Colonic mucosa (tissue), 4 donors: ENCODE data around the gene ITM2C. TPM values are rescaled to one million over a fixed set of nuclear protein-coding genes. Genes with fewer than 3 reads are reported as not detected.
A peak's percentile ranks its signal among the peaks of the same experiment; 100 is the strongest.

ENCODE experiments used
- DNase-seq: peaks from one replicate; pipeline ENCODE4 v3.0.0-alpha.2; 2020
- H3K27ac ChIP-seq: fragments of 200-600 bp; one replicate; pipeline ENCODE4 v1.8.0; 2021
- H3K27me3 ChIP-seq: fragments of 200-600 bp; one replicate; pipeline ENCODE4 v1.8.0; 2021
- H3K36me3 ChIP-seq: fragments of 200-600 bp; one replicate; pipeline ENCODE4 v1.8.0; 2021
- H3K4me1 ChIP-seq: fragments of 200-600 bp; one replicate; pipeline ENCODE4 v1.8.0; 2021; ENCODE audit warnings: mild to moderate bottlenecking
- H3K4me3 ChIP-seq: fragments of 200-600 bp; one replicate; pipeline ENCODE4 v1.8.0; 2021
- H3K9ac ChIP-seq, 2 donors: one replicate each; pipeline ENCODE4 v1.7.0; 2013; ENCODE audit warnings: control low read depth in 2 of 2, low read depth in 2 of 2, low read length in 2 of 2
- H3K9me3 ChIP-seq: fragments of 200-600 bp; one replicate; pipeline ENCODE4 v1.8.0; 2021
- CTCF ChIP-seq: fragments of 200-600 bp; IDR thresholded peaks from one replicate; pipeline ENCODE4 v1.8.0; 2022; ENCODE audit warnings: antibody characterized with exemption, mild to moderate bottlenecking
- intact Hi-C: fragments of 100-400 bp; cut with DNase I; formaldehyde crosslinking; loops from one replicate; pipeline ENCODE4 v1.14.1; 2022
- total RNA-seq, 2 donors: library from RNA; stranded (reverse); fragmentation: NEBNext Ultra II Directional in 1 of 2; extraction: Animal tissue kit (Norgen Biotek cat#: 25700) in 1 of 2; gene quantifications; one replicate each; pipeline ENCODE4 v1.2.1, GENCODE V29; 2021
- donor health status: healthy.
- donor health status: DM: no; HTN: no; CAD: no.
- donor health status: DM: no; HTN: no; CAD: no.

Gene ITM2C
- total RNA-seq, 2 donors from 2014 or later: 1,192 to 1,707 TPM

GRCh38 chr2:230873661-230874401 is 9.1 kb downstream of the ITM2C start:
- intact Hi-C loops: no loop called here
- H3K9me3 ChIP-seq: no peaks in the 10 kb centered on the region
- peak overlapping the region; percentile 41 to 71 for H3K9ac ChIP-seq
- peaks cover 63% of the 10 kb centered on the region for H3K4me1 ChIP-seq
- no peaks in the 10 kb centered on the region for H3K27me3 ChIP-seq
- no peak for TF ChIP-seq CTCF
- H3K36me3 ChIP-seq: no peaks in the 10 kb centered on the region
- peak overlapping the region; percentile 97 for H3K27ac ChIP-seq
- DNase-seq: no peak
- no peak overlapping the region for H3K4me3 ChIP-seq

- H3K36me3 ChIP-seq: no peaks in the 10 kb centered on the region
- peaks cover 66% of the 10 kb centered on the region for H3K4me1 ChIP-seq
- H3K27ac ChIP-seq: peak overlapping the region; percentile 97
- no peak for TF ChIP-seq CTCF
- intact Hi-C loops: no loop called here
- H3K27me3 ChIP-seq: no peaks in the 10 kb centered on the region
- H3K9ac ChIP-seq: peak overlapping the region in 1 of 2 donors; percentile 36
- no peak for DNase-seq
- no peaks in the 10 kb centered on the region for H3K9me3 ChIP-seq
- no peak overlapping the region for H3K4me3 ChIP-seq
These were observed 9.7 kb downstream of the ITM2C start for GRCh38 chr2:230874456-230874855.

GRCh38 chr2:230874876-230875275 is 10.1 kb downstream of the ITM2C start:
- Histone ChIP-seq H3K36me3 (no peaks in the 10 kb centered on the region), H3K27me3 (no peaks in the 10 kb centered on the region), H3K27ac (peak overlapping the region; percentile 97), H3K9me3 (no peaks in the 10 kb centered on the region), H3K4me3 (no peak overlapping the region), H3K4me1 (peaks cover 62% of the 10 kb centered on the region), H3K9ac (peak overlapping the region in 1 of 2 donors; percentile 36)
- no peak for TF ChIP-seq CTCF
- no peak for DNase-seq
- intact Hi-C loops: no loop called here

GRCh38 chr2:230875347-230876315 is 10.9 kb downstream of the ITM2C start:
- intact Hi-C loops: no loop called here
- Histone ChIP-seq H3K36me3 (no peaks in the 10 kb centered on the region), H3K27me3 (no peaks in the 10 kb centered on the region), H3K9ac (peak overlapping the region in 1 of 2 donors; percentile 36), H3K27ac (peak overlapping the region; percentile 97), H3K4me1 (peaks cover 55% of the 10 kb centered on the region), H3K4me3 (no peak overlapping the region), H3K9me3 (no peaks in the 10 kb centered on the region)
- TF ChIP-seq CTCF: no peak
- DNase-seq: no peak

GRCh38 chr2:230877116-230877758 is 12.5 kb downstream of the ITM2C start:
- peak; percentile 63 for DNase-seq

More at GRCh38 chr2:230877116-230877758, 12.5 kb downstream of the ITM2C start:
- H3K27me3 ChIP-seq: no peaks in the 10 kb centered on the region
- intact Hi-C loops: no loop called here
- H3K36me3 ChIP-seq: no peaks in the 10 kb centered on the region
- peaks cover 40% of the 10 kb centered on the region for H3K4me1 ChIP-seq
- peak overlapping the region; percentile 87 for H3K27ac ChIP-seq
- H3K9ac ChIP-seq: peak overlapping the region in 1 of 2 donors; percentile 97
- no peaks in the 10 kb centered on the region for H3K9me3 ChIP-seq
- H3K4me3 ChIP-seq: no peak overlapping the region
- TF ChIP-seq CTCF: no peak
